T-helper 1 cell (primary cell): Measurements from ENCODE around the gene PTPRN2.

Source experiments
- DNase-seq, 5 donors: peaks; one replicate each; pipeline ENCODE4 v3.0.0-alpha.2; 2012 to 2020

Gene PTPRN2

GRCh38 chr7:158289231-158289630 is 298.4 kb downstream of the PTPRN2 start:
- no peak for DNase-seq

GRCh38 chr7:158286210-158286609 is 301.4 kb downstream of the PTPRN2 start:
- no peak for DNase-seq

GRCh38 chr7:158285383-158285770 is 302.2 kb downstream of the PTPRN2 start:
- DNase-seq: no peak

GRCh38 chr7:158284617-158285382 is 302.8 kb downstream of the PTPRN2 start:
- no peak for DNase-seq

- DNase-seq: no peak
Measured at GRCh38 chr7:158284121-158284520, 303.5 kb downstream of the PTPRN2 start.

- DNase-seq: no peak
Measured at GRCh38 chr7:158283016-158283974, 304.3 kb downstream of the PTPRN2 start.

GRCh38 chr7:158282461-158283001 is 305.1 kb downstream of the PTPRN2 start:
- no peak for DNase-seq

GRCh38 chr7:158281441-158281840 is 306.2 kb downstream of the PTPRN2 start:
- DNase-seq: no peak

GRCh38 chr7:158280448-158281144 is 307.0 kb downstream of the PTPRN2 start:
- no peak for DNase-seq

- no peak for DNase-seq
Measured at GRCh38 chr7:158279539-158280447, 307.8 kb downstream of the PTPRN2 start.

- no peak for DNase-seq
Measured at GRCh38 chr7:158278745-158279320, 308.8 kb downstream of the PTPRN2 start.

- DNase-seq: peak in 1 of 5 donors; percentile 7
Measured at GRCh38 chr7:158277219-158278141, 310.1 kb downstream of the PTPRN2 start.

- DNase-seq: peak in 1 of 5 donors; percentile 6
Measured at GRCh38 chr7:158276414-158277218, 311.0 kb downstream of the PTPRN2 start.

GRCh38 chr7:158275711-158276413 is 311.8 kb downstream of the PTPRN2 start:
- peak in 1 of 5 donors; percentile 8 for DNase-seq

- DNase-seq: peak in 1 of 5 donors; percentile 5
Measured at GRCh38 chr7:158274996-158275395, 312.6 kb downstream of the PTPRN2 start.

- DNase-seq: peak in 1 of 5 donors; percentile 7
Measured at GRCh38 chr7:158274404-158274811, 313.2 kb downstream of the PTPRN2 start.

- DNase-seq: peak in 1 of 5 donors; percentile 7
Measured at GRCh38 chr7:158273756-158274342, 313.8 kb downstream of the PTPRN2 start.

GRCh38 chr7:158273138-158273651 is 314.4 kb downstream of the PTPRN2 start:
- peak in 1 of 5 donors; percentile 3 for DNase-seq
